IMR-90 (cell line): ENCODE data around the gene PRR19. TPM values are rescaled to one million over a fixed set of nuclear protein-coding genes. Genes with fewer than 3 reads are reported as not detected.

Experiments
- ATAC-seq: fragments of 200-7000 bp; cut with Tn5 transposase; 2 replicates; pipeline ENCODE4 v1.9.1; 2020; ENCODE audit warnings: low read depth, mild to moderate bottlenecking, moderate library complexity
- BruUV-seq: library from RNA; stranded (reverse); fragments of 400-500 nt; replicated peaks from 2 replicates; lab custom pipeline; 2021; lab: Mats Ljungman, UMichigan
- CTCF ChIA-PET: fragments of 300-600 bp; formaldehyde crosslinking; extraction: SDS; loops from one replicate; lab custom pipeline; 2021; ENCODE audit warnings: antibody characterized with exemption; lab: Yijun Ruan, JAX
- POLR2A ChIA-PET: fragments of 300-600 bp; sonication (Branson Sonifier 250); formaldehyde crosslinking; loops from one replicate; lab custom pipeline; 2022; ENCODE audit warnings: antibody characterized with exemption; ENCODE audit not compliant: unreplicated experiment; lab: Charles Lee
- DNase-seq: peaks from one replicate; pipeline ENCODE4 v3.0.0; 2013
- H2AFZ ChIP-seq: replicated peaks from 2 replicates; pipeline ENCODE3; 2013; ENCODE audit warnings: low read length, mild to moderate bottlenecking; ENCODE audit not compliant: poor library complexity
- H2AK5ac ChIP-seq: 2 replicates; pipeline ENCODE4 v1.6.1; 2013; ENCODE audit warnings: low read depth, low read length, inconsistent platforms
- H2AK9ac ChIP-seq: replicated peaks from 2 replicates; pipeline ENCODE3; 2013; ENCODE audit warnings: mild to moderate bottlenecking, low read depth, low read length, moderate library complexity; ENCODE audit not compliant: poor library complexity
- H2BK120ac ChIP-seq: 2 replicates; pipeline ENCODE4 v1.6.1; 2013; ENCODE audit warnings: low read depth, low read length, inconsistent platforms
- H2BK15ac ChIP-seq: 3 replicates; pipeline ENCODE4 v1.6.1; 2013; ENCODE audit warnings: low read depth, low read length, inconsistent platforms
- H2BK20ac ChIP-seq: 2 replicates; pipeline ENCODE4 v1.6.1; 2013; ENCODE audit warnings: low read depth, mild to moderate bottlenecking, inconsistent platforms, low read length, moderate library complexity
- H2BK5ac ChIP-seq: 2 replicates; pipeline ENCODE4 v1.6.1; 2013; ENCODE audit warnings: mild to moderate bottlenecking, low read depth, low read length, inconsistent platforms; ENCODE audit not compliant: poor library complexity, severe bottlenecking
- H3K14ac ChIP-seq: replicated peaks from 2 replicates; pipeline ENCODE4 v1.6.1; 2013; ENCODE audit warnings: low read depth, low read length, inconsistent platforms
- H3K18ac ChIP-seq: 2 replicates; pipeline ENCODE4 v1.6.1; 2013; ENCODE audit warnings: low read depth, low read length, control low read depth
- H3K23ac ChIP-seq: 2 replicates; pipeline ENCODE4 v1.6.1; 2013; ENCODE audit warnings: low read depth, low read length, inconsistent platforms
- H3K27ac ChIP-seq: 2 replicates; pipeline ENCODE4 v1.5.1; 2013; ENCODE audit warnings: mild to moderate bottlenecking, control low read depth, low read length; ENCODE audit not compliant: insufficient read depth
- H3K27me3 ChIP-seq: 2 replicates; pipeline ENCODE4 v1.6.1; 2013; ENCODE audit warnings: low read length; ENCODE audit not compliant: control insufficient read depth, insufficient read depth
- H3K36me3 ChIP-seq: 2 replicates; pipeline ENCODE4 v1.6.1; 2013; ENCODE audit warnings: low read length, mixed read lengths; ENCODE audit not compliant: control insufficient read depth, insufficient read depth
- H3K4ac ChIP-seq: 2 replicates; pipeline ENCODE4 v1.6.1; 2013; ENCODE audit warnings: low read depth, low read length, inconsistent platforms
- H3K4me1 ChIP-seq: 2 replicates; pipeline ENCODE4 v1.6.1; 2013; ENCODE audit warnings: low read length, mixed read lengths; ENCODE audit not compliant: control insufficient read depth, insufficient read depth
- H3K4me2 ChIP-seq: 2 replicates; pipeline ENCODE4 v1.6.1; 2013; ENCODE audit warnings: low read depth, mild to moderate bottlenecking, control low read depth, low read length, moderate library complexity
- H3K4me3 ChIP-seq: 2 replicates; pipeline ENCODE4 v1.5.1; 2013; ENCODE audit warnings: low read depth, mild to moderate bottlenecking, control low read depth, low read length, moderate library complexity; ENCODE audit not compliant: insufficient read depth
- H3K56ac ChIP-seq: 2 replicates; pipeline ENCODE4 v1.6.1; 2013; ENCODE audit warnings: low read length, inconsistent platforms; ENCODE audit not compliant: insufficient read depth; ENCODE audit errors: extremely low read depth
- H3K79me1 ChIP-seq, 2 experiments: 2 replicates each; pipeline ENCODE4 v1.6.1; 2013; ENCODE audit warnings: low read length in 2 of 2, inconsistent platforms in 1 of 2, low read depth in 1 of 2
- H3K9ac ChIP-seq: 2 replicates; pipeline ENCODE4 v1.6.1; 2013; ENCODE audit warnings: low read depth, low read length, control low read depth
- H3K9me1 ChIP-seq: 2 replicates; pipeline ENCODE4 v1.6.1; 2013; ENCODE audit warnings: low read length, inconsistent platforms; ENCODE audit not compliant: insufficient read depth
- H3K9me3 ChIP-seq: 2 replicates; pipeline ENCODE4 v1.6.1; 2013; ENCODE audit warnings: low read length; ENCODE audit not compliant: control insufficient read depth, insufficient read depth
- H4K20me1 ChIP-seq: 2 replicates; pipeline ENCODE4 v1.6.1; 2013; ENCODE audit warnings: low read length, inconsistent platforms; ENCODE audit not compliant: insufficient read depth
- H4K5ac ChIP-seq: 2 replicates; pipeline ENCODE4 v1.6.1; 2013; ENCODE audit warnings: mild to moderate bottlenecking, low read depth, low read length, control low read depth
- H4K8ac ChIP-seq, 2 experiments: 2 replicates each; pipeline ENCODE4 v1.6.1; 2013; ENCODE audit warnings: low read depth in 2 of 2, low read length in 2 of 2, control low read depth in 1 of 2, inconsistent platforms in 1 of 2
- H4K91ac ChIP-seq: 2 replicates; pipeline ENCODE4 v1.6.1; 2013; ENCODE audit warnings: low read depth, low read length, inconsistent platforms; ENCODE audit not compliant: insufficient read depth
- BHLHE40 ChIP-seq: fragments of 150-350 bp; IDR thresholded peaks from 2 replicates; pipeline ENCODE4 v1.6.1; 2016; ENCODE audit warnings: mild to moderate bottlenecking, low read depth, low read length
- CEBPB ChIP-seq: IDR thresholded peaks from 2 replicates; pipeline ENCODE4 v1.6.1; 2012; ENCODE audit warnings: low read depth, low read length, improper control_type of control experiment
- CHD1 ChIP-seq: IDR thresholded peaks from 2 replicates; pipeline ENCODE4 v1.6.1; 2012; ENCODE audit warnings: low read depth, low read length, improper control_type of control experiment
- CTCF ChIP-seq: conservative IDR thresholded peaks from 2 replicates; pipeline ENCODE4 v1.5.1; 2012; ENCODE audit warnings: mild to moderate bottlenecking, low read depth, low read length, improper control_type of control experiment
- ELK1 ChIP-seq: fragments of 150-350 bp; IDR thresholded peaks from 2 replicates; pipeline ENCODE4 v1.6.1; 2016; ENCODE audit warnings: low read depth, mild to moderate bottlenecking, low read length, moderate library complexity, borderline replicate concordance
- FOS ChIP-seq: fragments of 150-350 bp; IDR thresholded peaks from 2 replicates; pipeline ENCODE4 v1.6.1; 2016; ENCODE audit warnings: low read depth, low read length
- MAFK ChIP-seq: IDR thresholded peaks from 2 replicates; pipeline ENCODE4 v1.6.1; 2012; ENCODE audit warnings: low read depth, low read length, improper control_type of control experiment
- MAZ ChIP-seq: IDR thresholded peaks from 2 replicates; pipeline ENCODE4 v1.6.1; 2012; ENCODE audit warnings: low read depth, mild to moderate bottlenecking, low read length, improper control_type of control experiment, moderate library complexity, borderline replicate concordance
- MXI1 ChIP-seq: IDR thresholded peaks from 2 replicates; pipeline ENCODE4 v1.6.1; 2012; ENCODE audit warnings: low read depth, mild to moderate bottlenecking, low read length, moderate library complexity, borderline replicate concordance
- NFE2L2 ChIP-seq: fragments of 150-350 bp; IDR thresholded peaks from 2 replicates; pipeline ENCODE4 v1.6.1; 2016; ENCODE audit warnings: low read depth, mild to moderate bottlenecking, low read length
- POLR2A ChIP-seq: IDR thresholded peaks from 2 replicates; pipeline ENCODE4 v1.6.1; 2012; ENCODE audit warnings: mild to moderate bottlenecking, low read depth, low read length
- RCOR1 ChIP-seq: IDR thresholded peaks from 2 replicates; pipeline ENCODE4 v1.6.1; 2012; ENCODE audit warnings: mild to moderate bottlenecking, low read length, improper control_type of control experiment; ENCODE audit not compliant: insufficient replicate concordance
- RFX5 ChIP-seq: IDR thresholded peaks from 2 replicates; pipeline ENCODE4 v1.8.0; 2012; ENCODE audit warnings: low read depth, mild to moderate bottlenecking, low read length, moderate library complexity
- SMC3 ChIP-seq: fragments of 150-350 bp; IDR thresholded peaks from 2 replicates; pipeline ENCODE4 v1.6.1; 2016; ENCODE audit warnings: low read depth, mild to moderate bottlenecking, antibody characterized with exemption, low read length, moderate library complexity
- USF2 ChIP-seq: fragments of 150-350 bp; IDR thresholded peaks from 2 replicates; pipeline ENCODE4 v1.6.1; 2017; ENCODE audit warnings: mild to moderate bottlenecking, antibody characterized with exemption, low read length, low read depth
- WGBS, 2 experiments: methylation state at CpG; one replicate each; pipeline versions ENCODE4 v1.1.5 to v1.1.7; 2013; ENCODE audit warnings: missing lambda C conversion rate in 2 of 2; ENCODE audit not compliant: insufficient read length in 1 of 2; ENCODE audit errors: extremely low coverage in 2 of 2; 5-methylcytosine and 5-hydroxymethylcytosine counted together
- dilution Hi-C: fragments of 300-500 bp; cut with HindIII; formaldehyde crosslinking; loops from one replicate; pipeline ENCODE4 v1.14.3; 2018; ENCODE audit warnings: low sequenced_read_pairs; ENCODE audit not compliant: unreplicated experiment
- in situ Hi-C: fragments of 300-500 bp; cut with MboI; formaldehyde crosslinking; loops from 3 replicates; pipeline ENCODE4 v1.14.3; 2019; ENCODE audit warnings: low sequenced_read_pairs, inconsistent platforms, mixed read lengths
- intact Hi-C: fragments of 100-400 bp; cut with micrococcal nuclease; formaldehyde crosslinking; loops from 2 replicates; pipeline ENCODE4 v1.10.0; 2022
- polyA plus RNA-seq, 3 experiments: library from polyadenylated mRNA; depleted of rRNA; stranded (reverse); fragments of >200 nt; gene quantifications; 2 replicates each; pipeline ENCODE4 v1.2.3, GENCODE V29; 2012; ENCODE audit warnings: low replicate concordance in 1 of 3
- total RNA-seq: library from RNA; depleted of rRNA; stranded (reverse); fragments of >200 nt; gene quantifications from 2 replicates; pipeline ENCODE4 v1.2.3, GENCODE V29; 2012

The PRR19 gene
- total and polyA plus RNA-seq, 2 of the 4 experiments (the other 2 are of a cell fraction): 0.36 to 1.6 TPM

- dilution Hi-C loops (no loop called here), in situ Hi-C loops (no loop called here), intact Hi-C loops (no loop called here)
- no peaks in the 10 kb centered on the region for H3K36me3 ChIP-seq
- ChIA-PET CTCF (no interaction called here), POLR2A (no interaction called here)
- H3K4me3 ChIP-seq: no peak overlapping the region
- H4K5ac ChIP-seq: no peak overlapping the region
- no peak for ATAC-seq
- no TSS peak for BruUV-seq
- H2BK5ac ChIP-seq: no peak overlapping the region
- no peak overlapping the region for H2BK15ac ChIP-seq
- H4K91ac ChIP-seq: no peak overlapping the region
- no peak overlapping the region for H2BK20ac ChIP-seq
- peaks cover 24% of the 10 kb centered on the region for H3K27me3 ChIP-seq
- no peak overlapping the region for H3K23ac ChIP-seq
- H2BK120ac ChIP-seq: no peak overlapping the region
- no peak overlapping the region for H3K18ac ChIP-seq
- H3K9me1 ChIP-seq: peaks cover 4% of the 10 kb centered on the region; the same call in 1 of the 2 replicates
- H4K8ac ChIP-seq: no peak overlapping the region
- H3K9me3 ChIP-seq: no peaks in the 10 kb centered on the region
- no peak overlapping the region for H3K4ac ChIP-seq
- DNase-seq: no peak
- no peak for TF ChIP-seq MAFK
- TF ChIP-seq RFX5: no peak
- no peak for TF ChIP-seq FOS
- no peak for TF ChIP-seq MAZ
- TF ChIP-seq CTCF: no peak
- TF ChIP-seq BHLHE40: no peak
- no peak for TF ChIP-seq POLR2A
- no peak for TF ChIP-seq CEBPB
- TF ChIP-seq SMC3: no peak
- TF ChIP-seq CHD1: no peak
- TF ChIP-seq ELK1: no peak
- no peak for TF ChIP-seq USF2
- no peak for TF ChIP-seq NFE2L2
- TF ChIP-seq MXI1: no peak
- TF ChIP-seq RCOR1: no peak
- no peak overlapping the region for H3K9ac ChIP-seq
- H2AFZ ChIP-seq: no peak overlapping the region
- H3K14ac ChIP-seq: no peak overlapping the region
- WGBS, 2 experiments: no CpG with 5 or more reads among the region's 2 CpGs
- no peak overlapping the region for H3K27ac ChIP-seq
- H3K56ac ChIP-seq: no peak overlapping the region
- no peaks in the 10 kb centered on the region; the same call in 1 of the 2 replicates for H4K20me1 ChIP-seq
- no peak overlapping the region for H2AK5ac ChIP-seq
- no peaks in the 10 kb centered on the region for H3K79me1 ChIP-seq
- H2AK9ac ChIP-seq: no peak overlapping the region
- no peak overlapping the region for H3K4me2 ChIP-seq
- no peaks in the 10 kb centered on the region; the same call in 1 of the 2 replicates for H3K4me1 ChIP-seq
Observed at GRCh38 chr19:42311657-42312056, 9.7 kb downstream of the PRR19 start.
